C1 segment of cervical spinal cord (tissue), 14 donors: ENCODE measurements around the gene BRI3.
"Not testable (repeated sequence)": the region's sequence is repeated elsewhere in the genome, so short reads cannot be mapped to it uniquely, and the experiment has no call there.

Experiments
- DNase-seq, 14 donors: peaks; one replicate each; lab custom pipeline; 2025; lab: John Stamatoyannopoulos, UW

The BRI3 gene

GRCh38 chr7:98309566-98309965 is 28.1 kb downstream of the BRI3 start:
- DNase-seq, result no peak

DNA sequence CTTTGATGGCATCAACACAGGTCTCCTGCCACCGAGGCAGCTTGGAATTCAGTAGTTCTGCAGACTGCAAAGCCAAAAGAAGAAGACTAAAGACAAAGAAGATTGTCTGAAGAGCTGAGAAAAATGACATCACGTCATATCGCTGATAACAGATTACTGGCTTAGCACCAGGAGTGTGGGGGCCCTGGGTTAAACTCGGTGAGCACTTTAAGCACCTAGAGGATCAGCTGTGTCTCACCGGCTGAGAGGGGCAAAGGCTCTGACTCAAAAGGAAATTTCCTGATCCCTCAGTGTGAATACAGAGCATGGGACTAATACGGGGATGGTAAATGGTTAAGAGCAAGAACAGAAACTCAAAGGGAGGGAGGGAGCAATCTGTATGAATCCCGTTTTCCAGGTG is 30.7 kb downstream of the BRI3 start:
- DNase-seq, result no peak

DNA sequence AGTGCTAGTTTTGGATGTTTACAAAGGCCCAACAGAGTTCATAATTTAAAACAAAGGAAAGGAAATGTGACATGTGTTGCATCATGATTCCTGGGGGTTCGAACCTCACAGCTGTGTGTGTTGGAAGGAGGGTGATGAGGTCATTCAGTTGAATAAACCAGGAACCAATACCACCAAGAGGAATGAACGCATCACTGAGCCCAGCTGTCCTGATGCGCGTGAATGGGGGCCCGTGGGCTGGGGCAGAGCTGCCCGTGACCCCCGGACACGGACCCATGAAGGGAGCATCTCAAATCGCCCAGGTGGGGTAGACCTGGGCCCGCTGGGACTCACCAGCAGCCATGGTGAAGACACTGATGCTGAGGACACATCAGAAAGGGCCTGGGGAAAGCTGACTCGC is 33.0 kb downstream of the BRI3 start:
- no peak for DNase-seq

DNA sequence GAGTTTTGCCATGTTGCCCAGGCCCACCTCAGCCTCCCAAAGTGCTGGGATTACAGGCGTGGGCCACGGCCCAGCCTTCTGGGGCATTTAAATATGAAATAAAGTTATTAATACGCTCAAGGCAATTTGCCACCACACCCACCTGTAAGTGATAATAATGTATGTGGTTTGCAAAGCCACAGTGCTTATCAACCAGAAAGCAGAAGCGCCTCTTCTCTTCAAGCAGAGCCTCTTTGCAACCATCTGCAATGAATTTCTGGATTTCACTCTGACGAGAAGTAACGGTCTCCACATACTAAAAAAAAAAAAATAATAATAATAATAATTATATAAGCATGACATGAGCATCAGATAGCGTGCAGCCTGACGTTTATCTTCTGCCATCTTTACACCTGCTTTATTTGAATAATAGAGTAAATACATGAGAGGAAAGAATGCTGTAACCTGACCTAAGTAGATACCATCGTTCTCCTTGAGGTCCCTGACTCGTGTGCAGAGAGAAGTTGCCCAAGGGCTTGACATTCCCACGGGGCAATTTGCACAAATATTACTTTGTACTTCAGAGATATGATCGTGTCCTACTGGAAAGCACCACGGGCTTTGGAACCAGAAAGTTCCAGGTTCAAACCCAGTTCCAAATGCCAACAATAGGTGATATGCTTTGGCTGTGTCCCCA is 34.0 kb downstream of the BRI3 start:
- DNase-seq, result no peak

DNA sequence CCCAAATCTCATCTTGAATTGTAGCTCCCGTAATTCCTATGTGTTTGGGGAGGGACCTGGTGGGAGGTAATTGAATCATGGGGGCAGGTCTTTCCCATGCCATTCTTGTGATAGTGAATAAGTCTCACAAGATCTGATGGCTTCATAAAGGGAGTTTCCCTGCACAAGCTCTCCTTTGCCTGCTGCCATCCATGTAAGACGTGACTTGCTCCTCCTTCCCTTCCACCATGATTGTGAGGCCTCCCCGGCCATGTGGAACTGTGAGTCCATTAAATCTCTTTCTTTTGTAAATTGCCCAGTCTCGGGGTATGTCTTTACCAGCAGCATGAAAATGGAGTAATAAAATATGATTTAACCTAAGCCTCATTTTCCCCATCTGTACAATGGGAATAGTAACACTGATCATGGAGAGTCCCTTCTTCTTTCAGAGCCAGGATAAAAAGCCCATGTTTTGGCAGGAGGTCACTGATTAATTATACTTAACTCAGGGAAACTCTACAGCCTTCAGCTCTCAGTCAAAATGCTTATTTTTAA is 34.6 kb downstream of the BRI3 start:
- not testable (repeated sequence) for DNase-seq

DNA sequence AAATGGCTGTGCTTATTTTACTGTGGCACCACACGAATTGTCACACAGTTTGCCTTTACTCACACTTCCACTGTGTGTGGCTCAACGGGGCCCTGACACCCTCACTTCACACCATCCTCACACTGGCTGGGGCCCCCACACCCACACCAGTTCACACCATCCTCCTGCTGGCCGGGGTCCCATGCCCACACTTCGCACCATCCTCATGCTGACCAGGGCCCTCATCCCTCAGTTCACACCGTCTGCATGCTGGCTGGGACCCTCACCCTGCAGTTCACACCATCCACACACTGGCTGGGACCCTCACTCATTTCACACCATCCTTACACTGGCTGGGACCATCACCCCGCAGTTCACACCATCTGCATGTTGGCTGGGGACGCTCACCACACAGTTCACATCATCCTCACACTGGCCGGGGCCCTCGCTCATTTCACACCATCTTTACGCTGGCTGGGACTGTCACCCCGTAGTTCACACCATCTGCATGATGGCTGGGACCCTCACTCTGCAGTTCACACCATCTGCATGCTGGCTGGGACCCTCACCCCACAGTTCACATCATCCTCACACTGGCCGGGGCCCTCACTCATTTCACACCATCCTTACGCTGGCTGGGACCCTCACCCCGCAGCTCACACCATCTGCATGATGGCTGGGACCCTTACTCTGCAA is 36.0 kb downstream of the BRI3 start:
- DNase-seq, result no peak

GRCh38 chr7:98319176-98319575 is 37.7 kb downstream of the BRI3 start:
- DNase-seq, result no peak

DNA sequence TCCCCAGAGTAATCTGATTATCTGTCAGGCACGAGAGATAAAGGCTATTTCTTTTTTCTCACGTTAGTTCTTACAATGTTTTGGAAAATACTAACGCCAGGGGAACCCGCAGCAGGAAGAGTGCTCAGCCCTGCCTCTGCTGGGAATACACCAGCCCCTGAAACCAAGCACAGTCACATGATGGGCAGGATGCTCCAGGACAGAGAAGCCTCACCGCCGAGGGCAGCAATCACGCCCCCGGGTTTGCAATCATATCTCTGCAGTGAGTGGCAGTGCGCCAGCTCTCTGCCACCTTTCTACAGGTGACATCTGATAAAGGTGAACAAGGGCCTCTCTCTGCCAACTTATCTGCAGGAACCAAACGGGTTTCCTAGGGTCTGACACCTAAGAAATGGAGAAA is 39.8 kb downstream of the BRI3 start:
- no peak for DNase-seq

GRCh38 chr7:98322331-98323270 is 41.1 kb downstream of the BRI3 start:
- DNase-seq, result no peak

- DNase-seq, result no peak
These were observed 42.3 kb downstream of the BRI3 start for GRCh38 chr7:98323597-98324322.

DNA sequence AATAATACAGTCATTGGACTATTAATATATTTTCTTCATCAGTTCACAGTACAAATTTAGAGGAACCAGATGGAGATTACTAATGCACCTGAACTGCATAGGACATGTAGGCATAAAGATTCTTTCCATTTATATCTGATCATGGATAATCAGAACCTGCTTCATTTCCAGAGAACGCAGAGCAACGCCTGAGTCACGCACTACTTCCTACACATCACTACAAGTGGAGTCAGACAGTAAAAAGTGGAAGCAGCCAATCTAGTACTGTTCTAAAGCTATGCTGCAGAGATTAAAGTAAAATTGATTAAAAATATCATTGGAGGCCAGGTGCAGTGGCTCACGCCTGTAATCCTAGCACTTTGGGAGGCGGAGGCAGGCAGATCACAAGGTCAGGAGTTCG is 43.3 kb downstream of the BRI3 start:
- no peak for DNase-seq

GRCh38 chr7:98329100-98329790 is 47.8 kb downstream of the BRI3 start:
- no peak for DNase-seq

GRCh38 chr7:98329791-98330373 is 48.4 kb downstream of the BRI3 start:
- DNase-seq, result no peak

GRCh38 chr7:98330926-98331529 is 49.5 kb downstream of the BRI3 start:
- no peak for DNase-seq

GRCh38 chr7:98334081-98334480 is 52.6 kb downstream of the BRI3 start:
- DNase-seq, result no peak

DNA sequence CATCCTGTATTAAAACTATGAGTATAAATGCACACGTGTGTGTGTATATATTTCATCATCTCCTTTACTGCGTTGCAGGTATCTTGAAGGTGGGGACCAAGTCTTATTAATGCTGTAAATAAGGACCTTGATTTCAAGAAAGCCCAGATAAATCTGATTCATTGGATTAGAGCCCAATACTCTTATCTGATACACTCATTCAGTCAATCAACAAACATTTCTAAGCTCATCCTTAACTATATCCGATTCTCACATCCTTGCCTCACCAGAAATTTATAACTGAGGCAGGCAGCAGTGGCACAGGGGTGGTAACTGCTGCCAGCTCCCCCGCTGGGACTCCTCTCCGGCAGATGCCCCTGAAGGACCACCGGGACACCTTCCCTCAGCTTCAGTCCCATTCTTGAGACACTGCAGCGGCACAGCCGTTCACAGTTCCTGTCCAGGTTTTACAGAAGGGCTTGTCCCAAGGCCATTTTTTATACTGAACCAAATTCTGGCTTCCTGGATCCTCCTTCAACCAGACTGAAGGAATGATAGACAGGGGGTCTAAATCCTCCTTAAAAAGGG is 54.0 kb downstream of the BRI3 start:
- no peak for DNase-seq

DNA sequence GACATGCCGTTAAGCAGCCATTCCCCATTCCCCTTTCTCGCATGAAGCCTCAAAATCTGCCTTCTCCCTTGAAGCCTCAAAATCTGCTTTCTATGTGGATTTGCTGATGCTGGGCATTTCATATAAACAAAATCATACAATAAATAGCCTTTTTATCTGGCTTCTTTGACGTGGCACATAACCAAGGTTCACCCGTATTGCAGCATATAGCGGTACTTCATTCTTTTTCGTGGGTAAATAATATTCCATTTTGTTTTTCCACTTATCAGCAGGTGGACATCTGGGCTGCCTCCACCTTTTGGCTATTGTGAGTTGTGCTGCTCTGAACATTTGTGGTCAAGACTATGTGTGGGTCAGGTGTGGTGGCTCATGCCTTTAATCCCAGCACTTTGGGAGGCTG is 57.0 kb downstream of the BRI3 start:
- no peak for DNase-seq

DNA sequence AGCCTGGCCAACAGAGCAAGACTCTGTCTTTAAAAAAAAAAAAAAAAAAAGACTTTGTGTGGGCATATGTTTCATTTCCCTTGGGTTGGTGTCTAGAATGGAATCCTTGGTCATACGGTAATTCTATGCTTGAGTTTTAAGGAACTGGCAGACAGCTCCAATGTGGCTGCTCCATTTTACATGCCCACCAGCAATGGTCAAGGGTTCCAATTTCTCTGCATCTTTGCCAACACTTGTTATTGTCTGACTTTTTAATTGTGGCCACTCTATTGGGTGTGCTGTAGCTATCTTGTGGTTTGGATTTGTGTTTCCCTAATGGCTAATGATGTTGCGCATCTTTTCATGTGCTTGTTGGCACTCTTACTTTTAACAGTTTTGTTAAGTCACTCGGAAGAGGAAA is 57.6 kb downstream of the BRI3 start:
- no peak for DNase-seq

DNA sequence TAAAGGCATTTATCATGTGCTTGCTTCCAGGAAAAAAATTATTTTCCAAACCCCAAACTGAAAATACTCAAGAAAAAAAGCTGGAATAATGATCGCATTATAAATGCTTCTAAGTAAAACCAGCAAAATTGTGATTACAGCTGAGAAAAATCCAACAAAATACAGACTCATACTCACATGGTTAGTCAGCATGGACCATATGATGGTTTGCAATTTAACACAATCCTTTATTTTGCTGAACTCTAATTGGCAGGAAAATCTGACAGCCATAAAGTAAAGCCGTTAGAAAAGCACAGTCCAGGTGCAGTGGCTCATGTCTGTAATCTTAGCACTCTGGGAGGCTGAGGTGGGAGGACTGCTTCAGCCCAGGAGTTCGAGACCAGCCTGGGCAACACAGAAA is 59.6 kb downstream of the BRI3 start:
- no peak for DNase-seq
